MM.1S (cell line): Measurements from ENCODE around the gene KDELR1.

Experiments used
- EZH2 ChIP-seq: fragments of 300-600 bp; sonication (generic); optimal IDR thresholded peaks from 2 replicates; pipeline ENCODE3; 2017; ENCODE audit warnings: low read depth, mild to moderate bottlenecking, antibody characterized with exemption, low read length, mixed read lengths
- EZH2phosphoT487 ChIP-seq: fragments of 300-600 bp; sonication (generic); IDR thresholded peaks from 2 replicates; pipeline ENCODE4 v1.6.1; 2018; ENCODE audit warnings: antibody characterized with exemption, low read length
- TF ChIP-seq, protein P1 (sequence below): fragments of 300-600 bp; sonication (generic); IDR thresholded peaks from 2 replicates; pipeline ENCODE4 v1.5.1; 2016; ENCODE audit warnings: antibody characterized with exemption, low read length, mixed read lengths

DNA sequence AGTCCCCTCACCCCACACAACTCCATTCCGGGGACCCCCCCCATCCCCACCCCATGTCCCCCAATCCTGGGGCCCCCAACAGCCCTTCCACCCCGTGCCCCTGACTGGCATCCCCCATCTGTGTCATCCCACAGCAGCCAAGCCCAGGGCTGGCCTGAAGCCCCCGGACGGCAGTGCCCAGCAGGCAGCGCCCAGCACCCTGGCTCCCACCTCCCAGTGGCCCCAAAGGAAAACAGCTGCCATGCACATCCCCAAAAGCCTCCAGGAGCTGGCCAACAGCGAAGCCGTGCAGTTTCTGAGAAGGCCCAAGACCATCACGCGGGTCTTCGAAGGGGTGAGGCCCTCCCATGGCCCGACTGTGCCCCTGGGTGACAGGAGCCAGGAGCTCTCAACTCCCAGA, 25.7 kb downstream of the KDELR1 start:
- TF ChIP-seq, protein P1, sequence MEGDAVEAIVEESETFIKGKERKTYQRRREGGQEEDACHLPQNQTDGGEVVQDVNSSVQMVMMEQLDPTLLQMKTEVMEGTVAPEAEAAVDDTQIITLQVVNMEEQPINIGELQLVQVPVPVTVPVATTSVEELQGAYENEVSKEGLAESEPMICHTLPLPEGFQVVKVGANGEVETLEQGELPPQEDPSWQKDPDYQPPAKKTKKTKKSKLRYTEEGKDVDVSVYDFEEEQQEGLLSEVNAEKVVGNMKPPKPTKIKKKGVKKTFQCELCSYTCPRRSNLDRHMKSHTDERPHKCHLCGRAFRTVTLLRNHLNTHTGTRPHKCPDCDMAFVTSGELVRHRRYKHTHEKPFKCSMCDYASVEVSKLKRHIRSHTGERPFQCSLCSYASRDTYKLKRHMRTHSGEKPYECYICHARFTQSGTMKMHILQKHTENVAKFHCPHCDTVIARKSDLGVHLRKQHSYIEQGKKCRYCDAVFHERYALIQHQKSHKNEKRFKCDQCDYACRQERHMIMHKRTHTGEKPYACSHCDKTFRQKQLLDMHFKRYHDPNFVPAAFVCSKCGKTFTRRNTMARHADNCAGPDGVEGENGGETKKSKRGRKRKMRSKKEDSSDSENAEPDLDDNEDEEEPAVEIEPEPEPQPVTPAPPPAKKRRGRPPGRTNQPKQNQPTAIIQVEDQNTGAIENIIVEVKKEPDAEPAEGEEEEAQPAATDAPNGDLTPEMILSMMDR: no peak
- TF ChIP-seq EZH2 (no peak), EZH2phosphoT487 (no peak)
